CD4-positive, alpha-beta T cell treated with Interleukin-21 for 1 hour (primary cell): ENCODE data around the gene PTBP1.

Experiments
- DNase-seq: peaks from one replicate; pipeline ENCODE4 v3.0.0-alpha.2; 2020

The PTBP1 gene

DNA sequence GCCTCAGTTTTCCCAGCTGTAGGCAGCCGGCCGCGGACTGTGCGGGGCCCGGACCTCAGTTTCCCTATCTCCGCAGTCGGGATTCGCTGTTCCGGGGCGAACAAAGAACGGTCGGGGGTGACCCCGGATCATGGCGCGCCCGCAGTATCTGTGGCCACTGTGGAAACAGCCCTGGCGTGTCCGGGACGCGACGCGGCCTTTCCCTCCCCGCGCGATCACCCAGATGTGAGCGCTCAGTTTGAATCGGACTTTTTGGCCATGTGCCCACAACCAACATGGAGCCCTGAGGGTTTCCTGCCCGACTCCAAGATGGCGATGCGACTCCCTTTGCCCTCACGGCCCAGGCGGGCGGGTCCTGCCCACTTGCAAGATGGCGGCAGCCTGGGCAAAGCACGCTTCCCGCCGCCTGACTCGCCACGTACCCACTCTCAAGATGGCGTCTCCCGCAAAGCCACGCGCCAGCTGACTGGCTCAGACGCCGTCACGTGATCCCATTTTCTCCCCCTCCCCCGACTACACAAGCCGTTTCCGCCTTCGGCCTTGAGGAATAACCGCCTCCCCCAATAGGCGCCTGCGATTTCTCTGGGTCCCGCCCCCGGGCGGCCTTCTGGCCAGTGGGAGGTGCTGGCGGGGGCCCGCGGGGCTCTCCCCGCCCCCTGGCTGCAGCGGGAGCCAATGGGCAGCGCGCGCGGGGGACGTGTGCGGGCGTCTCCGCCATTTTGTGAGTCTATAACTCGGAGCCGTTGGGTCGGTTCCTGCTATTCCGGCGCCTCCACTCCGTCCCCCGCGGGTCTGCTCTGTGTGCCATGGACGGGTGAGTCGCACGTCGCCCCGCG lies at the start of gene PTBP1:
Gene PTBP1, plus strand, starts transcription at position 761 of the 836 bp plus-strand sequence. Its CDS starts 46 bp downstream, at position 807.
- DNase-seq: peak; percentile 100

DNA sequence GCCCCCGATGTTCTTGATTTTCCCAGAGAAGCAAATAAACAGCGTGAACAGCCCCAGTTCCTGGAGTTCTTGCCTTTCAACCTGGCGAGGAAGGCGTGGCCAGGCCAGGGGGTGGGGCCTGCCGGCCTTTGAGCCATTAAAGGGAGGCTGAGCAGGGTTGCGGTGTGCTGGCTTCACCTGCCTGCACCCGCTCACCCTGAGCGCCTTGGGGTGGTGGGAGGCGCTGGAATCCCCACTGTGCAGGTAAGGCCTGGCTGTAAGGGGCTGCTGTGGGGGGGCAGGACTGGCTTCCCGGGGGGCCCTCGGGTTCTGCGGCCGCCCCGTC lies 49.0 kb upstream of the PTBP1 start:
- DNase-seq: no peak

DNA sequence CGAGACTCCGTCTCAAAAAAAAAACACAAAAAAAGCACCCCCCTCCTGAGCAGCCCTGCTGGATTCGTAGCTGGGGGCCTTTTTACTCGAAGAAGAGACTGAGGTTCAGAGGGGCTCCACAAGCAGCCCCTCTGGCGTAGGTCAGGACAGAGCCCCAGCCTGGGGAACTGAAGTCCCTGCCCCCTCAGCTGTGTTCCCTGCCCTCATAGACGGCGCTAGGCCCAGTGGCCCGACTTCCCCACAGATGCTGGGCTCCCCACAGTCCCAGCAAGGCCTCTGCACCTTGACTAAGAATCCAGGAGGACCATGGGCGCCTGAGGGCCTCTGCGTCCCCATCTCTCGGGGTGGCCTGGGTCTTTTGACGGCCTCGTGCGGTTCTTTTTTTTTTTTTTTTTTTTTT lies 47.4 kb upstream of the PTBP1 start:
- no peak for DNase-seq

DNA sequence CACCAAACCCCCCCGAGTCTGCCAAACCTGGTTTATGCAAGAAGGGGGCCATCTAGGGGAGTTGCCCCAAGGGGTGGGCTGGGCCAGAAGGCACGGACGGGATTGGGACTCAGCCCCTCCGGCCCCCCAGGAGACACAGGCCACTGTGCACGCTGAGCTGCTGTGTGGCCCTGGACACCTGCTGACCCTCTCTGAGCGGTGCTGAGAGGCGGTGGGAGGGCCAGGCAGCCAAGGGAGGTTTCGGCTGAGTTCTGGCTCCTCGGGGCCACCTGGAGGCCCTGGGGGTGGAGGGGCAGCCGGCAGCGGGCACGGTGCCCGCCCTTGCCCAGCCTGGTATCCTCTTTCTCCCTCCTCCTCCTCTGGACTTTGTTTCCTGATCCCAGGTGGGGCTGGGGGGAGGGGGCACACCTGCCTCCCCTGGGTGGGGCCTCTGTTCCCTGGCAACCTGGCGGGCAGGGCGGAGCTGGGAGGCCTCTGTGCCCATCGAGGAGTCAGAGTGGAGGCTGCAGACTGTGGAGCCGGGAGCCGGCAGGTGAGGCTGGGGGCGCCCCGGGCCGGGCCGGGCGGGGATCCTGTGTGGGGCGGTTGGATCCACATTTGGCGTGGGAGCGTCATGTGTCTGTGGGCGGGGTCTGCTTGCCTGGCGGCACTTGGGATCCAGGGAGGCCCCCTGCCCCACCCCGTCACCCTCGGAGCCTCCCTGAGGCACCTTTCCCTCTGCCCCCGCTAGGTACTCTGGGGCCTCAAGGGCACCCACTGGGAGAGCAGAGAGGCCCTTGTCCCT lies 46.4 kb upstream of the PTBP1 start, which contains the start of gene MISP:
Gene MISP, plus strand, starts transcription at position 473 of the 784 bp plus-strand sequence. CDS start 5,835 bp downstream, outside the sequence.
- no peak for DNase-seq

DNA sequence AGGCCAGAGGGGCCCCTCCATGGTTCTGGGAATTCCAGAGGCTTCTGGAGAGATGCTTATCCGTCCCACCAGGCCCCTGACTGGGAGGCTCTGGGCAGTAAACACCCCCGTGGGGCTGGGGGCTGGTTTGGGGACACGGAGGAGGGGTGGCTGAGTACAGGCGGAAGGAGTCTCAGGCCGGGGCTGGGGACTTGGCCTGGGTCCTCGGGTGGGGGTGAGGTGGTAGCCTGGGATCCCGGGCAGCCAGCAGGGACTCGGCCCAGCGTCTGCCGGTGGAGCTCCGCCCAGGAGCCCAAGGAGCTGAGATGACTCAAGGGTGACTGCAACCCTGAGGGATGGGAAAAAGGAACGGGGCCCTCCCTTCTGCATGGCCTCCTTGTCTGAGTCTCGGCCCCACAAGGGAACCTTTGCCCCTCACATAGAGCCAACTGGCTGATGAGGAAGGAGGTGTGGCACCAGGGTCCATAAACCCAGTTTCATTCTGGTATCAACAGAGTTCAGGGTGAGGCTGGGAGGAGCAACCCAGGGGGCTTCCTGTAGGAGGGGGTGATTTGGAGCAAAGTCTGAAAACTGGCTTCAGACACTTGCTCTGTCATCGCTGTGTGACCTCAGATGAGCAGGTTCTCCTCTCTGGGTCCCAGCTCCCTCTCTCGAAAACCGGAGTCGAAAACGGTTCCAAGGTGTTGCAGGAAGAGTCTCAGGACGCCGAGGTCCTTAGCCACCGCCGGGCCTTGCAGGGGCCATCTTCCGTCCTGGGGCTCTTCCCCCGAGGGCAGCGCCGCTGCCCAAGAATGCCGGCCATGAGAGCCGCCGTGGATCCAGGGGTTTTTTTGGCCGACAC lies 45.5 kb upstream of the PTBP1 start:
- DNase-seq: no peak

DNA sequence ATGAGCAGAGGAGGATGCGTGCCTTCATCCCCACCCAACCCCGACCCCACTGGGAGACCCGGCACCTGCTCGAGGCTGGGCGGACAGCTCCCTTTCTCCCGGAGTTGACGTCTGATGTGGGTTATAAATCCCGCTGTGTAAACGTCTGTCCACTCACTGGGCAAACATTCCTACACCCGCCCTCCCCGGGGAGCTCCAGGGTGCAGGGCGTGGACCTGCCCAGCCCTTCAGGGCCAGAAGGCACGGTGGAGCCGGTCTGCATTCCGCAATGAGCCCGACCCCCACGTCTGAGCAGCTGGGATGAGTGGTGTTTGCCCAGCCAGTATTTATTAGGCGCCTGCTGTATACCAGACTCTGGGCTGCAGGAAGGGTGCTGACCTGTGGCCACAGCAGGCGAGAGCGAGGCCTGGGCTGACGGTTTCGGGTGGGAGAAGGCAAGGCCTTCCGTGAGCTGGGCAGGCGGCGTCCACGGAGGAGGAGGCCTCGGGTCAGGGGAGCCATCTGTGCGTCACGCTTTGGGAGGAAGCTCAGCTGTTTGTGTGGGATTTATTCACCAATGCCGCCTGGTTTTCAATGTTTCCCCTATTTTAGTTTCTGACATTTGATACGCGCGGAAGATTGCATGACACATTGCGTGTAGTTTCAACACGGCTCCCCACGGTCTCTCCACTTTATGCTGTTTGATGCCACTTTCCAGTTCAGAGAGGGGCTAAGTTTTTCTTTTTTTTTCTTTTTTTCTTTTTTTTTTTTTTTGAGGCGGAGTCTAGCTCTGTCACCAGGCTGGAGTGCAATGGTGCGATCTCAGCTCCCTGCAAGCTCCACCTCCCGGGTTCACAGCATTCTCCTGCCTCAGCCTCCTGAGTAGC lies 44.4 kb upstream of the PTBP1 start:
- DNase-seq: no peak

DNA sequence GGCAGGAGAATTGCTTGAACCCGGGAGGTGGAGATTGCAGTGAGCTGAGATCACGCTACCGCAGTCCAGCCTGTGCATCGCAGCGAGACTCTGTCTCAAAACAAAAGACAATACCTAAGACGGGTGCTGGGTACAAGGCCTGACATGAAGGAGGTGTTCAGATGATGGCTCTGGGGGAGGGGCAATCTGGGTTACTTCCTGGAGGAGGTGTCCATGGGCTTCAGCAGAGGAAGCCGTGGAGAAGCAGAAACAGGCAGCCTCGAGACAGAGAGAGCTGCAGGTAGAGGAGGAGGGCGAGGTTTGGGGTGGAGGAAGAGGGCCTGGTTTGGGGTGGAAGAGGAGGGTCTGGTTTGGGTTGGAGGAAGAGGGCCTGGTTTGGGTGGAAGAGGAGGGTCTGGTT lies 42.7 kb upstream of the PTBP1 start:
- no peak for DNase-seq

DNA sequence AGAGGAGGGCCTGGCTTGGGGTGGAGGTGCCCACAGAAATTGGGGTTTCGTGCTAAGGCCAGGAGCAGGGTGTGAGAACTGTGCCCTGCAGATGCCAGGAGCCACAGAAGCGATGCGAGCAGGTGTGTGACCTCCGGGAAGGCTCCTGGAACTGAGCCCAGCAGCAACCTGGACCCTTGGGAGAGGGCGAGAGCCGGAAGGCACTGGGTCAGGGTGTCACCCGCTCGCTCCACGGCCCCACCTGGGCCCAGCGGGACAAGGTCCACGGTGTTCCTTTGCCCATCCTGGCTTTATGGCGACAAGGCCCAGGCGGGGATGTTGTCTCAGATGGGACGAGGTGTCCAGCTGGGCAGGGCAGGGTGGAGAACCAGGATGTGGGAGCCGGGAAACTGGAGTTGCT lies 42.2 kb upstream of the PTBP1 start:
- DNase-seq: no peak

DNA sequence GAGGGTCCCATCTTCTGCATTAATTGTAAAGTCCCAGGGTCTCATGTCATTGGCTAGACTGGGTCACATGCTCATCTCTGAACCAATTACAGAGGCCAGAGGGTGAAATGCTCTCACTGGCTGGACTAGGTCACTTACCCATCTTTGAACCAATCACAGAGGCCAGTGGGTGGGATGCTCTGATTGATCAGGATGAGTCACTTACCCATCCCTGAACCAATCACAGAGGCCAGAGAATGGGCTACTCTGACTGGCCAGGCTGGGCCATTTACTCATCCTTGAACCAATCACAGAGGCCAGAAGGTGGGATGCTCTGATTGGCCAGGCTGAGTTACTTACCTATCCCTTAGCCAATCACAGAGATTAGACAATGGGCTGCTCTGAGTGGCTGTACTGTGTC lies 41.0 kb upstream of the PTBP1 start:
- DNase-seq: no peak

DNA sequence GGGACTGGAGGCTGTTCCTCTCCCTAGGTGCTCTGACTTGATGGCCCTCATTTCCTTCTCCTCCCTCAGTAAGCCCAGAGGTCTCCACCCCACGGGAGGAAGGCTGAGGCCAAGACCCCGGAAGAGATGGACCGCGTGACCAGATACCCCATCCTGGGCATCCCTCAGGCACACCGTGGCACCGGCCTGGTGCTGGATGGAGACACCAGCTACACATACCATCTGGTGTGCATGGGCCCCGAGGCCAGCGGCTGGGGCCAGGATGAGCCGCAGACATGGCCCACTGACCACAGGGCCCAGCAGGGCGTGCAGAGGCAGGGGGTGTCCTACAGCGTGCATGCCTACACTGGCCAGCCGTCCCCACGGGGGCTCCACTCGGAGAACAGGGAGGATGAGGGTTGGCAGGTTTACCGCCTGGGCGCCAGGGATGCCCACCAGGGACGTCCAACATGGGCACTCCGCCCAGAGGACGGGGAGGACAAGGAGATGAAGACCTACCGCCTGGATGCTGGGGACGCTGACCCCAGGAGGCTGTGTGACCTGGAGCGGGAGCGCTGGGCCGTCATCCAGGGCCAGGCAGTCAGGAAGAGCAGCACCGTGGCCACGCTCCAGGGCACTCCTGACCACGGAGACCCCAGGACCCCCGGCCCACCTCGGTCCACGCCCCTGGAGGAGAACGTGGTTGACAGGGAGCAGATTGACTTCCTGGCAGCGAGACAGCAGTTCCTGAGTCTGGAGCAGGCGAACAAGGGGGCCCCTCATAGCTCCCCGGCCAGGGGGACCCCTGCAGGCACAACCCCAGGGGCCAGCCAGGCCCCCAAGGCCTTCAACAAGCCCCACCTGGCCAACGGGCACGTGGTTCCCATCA lies 40.2 kb upstream of the PTBP1 start:
- DNase-seq: no peak

DNA sequence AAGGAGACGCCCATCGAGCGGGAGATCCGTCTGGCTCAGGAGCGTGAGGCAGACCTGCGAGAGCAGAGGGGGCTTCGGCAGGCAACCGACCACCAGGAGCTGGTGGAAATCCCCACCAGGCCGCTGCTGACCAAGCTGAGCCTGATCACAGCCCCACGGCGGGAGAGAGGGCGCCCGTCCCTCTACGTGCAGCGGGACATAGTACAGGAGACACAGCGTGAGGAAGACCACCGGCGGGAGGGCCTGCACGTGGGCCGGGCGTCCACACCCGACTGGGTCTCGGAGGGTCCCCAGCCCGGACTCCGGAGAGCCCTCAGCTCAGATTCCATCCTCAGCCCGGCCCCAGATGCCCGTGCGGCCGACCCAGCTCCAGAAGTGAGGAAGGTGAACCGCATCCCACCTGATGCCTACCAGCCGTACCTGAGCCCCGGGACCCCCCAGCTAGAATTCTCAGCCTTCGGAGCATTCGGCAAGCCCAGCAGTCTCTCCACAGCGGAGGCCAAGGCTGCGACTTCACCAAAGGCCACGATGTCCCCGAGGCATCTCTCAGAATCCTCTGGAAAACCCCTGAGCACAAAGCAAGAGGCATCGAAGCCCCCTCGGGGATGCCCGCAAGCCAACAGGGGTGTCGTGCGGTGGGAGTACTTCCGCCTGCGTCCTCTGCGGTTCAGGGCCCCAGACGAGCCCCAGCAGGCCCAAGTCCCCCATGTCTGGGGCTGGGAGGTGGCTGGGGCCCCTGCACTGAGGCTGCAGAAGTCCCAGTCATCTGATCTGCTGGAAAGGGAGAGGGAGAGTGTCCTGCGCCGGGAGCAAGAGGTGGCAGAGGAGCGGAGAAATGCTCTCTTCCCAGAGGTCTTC lies 39.2 kb upstream of the PTBP1 start:
- no peak for DNase-seq

DNA sequence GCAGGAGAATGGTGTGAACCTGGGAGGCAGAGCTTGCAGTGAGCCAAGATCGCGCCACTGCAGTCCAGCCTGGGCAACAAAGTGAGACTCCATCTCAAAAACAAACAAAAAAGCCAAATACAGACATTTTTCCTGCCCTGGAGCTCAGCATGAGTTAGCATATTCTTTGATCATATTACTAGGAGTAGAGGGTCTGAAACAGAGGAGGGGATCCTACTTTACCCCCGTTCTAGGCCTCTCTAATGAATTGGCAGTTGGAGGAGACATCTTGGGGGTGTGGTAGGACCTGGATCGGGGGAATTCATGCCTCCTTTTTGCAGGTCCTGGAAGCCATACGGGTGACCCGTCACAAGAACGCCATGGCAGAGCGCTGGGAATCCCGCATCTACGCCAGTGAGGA lies 34.1 kb upstream of the PTBP1 start:
- DNase-seq: no peak

DNA sequence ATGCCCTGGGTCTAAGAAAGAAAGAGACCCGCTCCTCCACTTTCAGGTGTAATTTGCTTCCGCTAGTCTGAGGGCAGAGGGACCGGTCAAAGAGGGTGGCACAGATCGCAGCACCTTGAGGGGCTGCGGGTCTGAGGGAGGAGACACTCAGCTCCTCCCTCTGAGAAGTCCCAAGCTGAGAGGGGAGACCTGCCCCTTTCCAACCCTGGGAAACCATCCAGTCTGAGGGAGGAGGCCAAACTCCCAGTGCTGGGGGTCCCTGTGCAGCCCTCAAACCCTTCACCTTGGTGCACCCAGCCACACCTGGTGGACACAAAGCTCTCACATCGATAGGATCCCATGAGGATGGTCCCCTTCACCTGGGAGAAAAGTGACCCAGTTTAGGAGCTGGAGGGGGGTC lies 33.4 kb upstream of the PTBP1 start:
- DNase-seq: no peak

DNA sequence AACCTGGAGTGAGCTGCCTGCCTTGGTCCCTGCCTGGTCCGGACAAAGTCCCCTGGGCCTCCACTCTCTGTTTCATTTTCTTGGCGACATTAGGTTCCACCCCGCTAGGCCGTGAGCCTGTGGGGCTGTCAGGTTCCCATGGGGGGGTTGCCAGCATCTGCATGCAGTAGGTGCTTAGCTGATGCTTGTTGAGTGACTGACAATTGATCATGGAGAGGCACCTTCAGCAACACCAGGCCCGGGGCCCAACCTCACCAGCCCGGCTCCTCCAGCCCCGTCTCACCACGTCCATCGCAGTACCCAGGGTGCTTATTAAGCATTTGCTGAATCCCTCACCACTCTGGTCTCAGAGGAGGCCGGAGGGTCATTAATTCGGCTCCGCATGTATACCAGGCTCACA lies 33.0 kb upstream of the PTBP1 start:
- DNase-seq: no peak

DNA sequence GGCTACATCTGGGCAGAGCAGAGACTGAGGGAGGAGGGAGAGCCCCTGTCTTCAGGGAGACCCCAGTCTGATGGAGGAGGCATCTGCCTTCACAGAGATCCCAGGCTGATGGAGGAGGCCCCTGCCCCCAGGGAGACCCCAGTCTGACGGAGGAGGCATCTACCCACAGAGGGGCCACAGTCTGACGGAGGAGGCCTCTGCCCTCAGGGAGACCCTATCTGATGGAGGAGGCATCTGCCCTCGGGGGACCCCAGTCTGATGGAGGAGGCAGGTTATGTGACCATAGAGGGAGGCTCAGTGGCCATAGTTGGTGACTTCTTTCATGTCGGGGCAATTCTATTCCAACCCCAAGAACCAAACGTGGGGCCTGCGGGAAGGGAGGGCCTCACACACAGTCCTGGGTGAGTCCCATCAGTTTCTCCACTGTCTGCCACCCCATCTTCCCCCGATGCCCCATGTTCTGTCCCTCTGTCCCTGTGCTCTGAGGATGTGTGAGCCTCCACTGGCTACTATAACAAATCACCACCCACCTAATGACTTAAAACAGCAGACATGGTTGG lies 32.0 kb upstream of the PTBP1 start:
- no peak for DNase-seq

DNA sequence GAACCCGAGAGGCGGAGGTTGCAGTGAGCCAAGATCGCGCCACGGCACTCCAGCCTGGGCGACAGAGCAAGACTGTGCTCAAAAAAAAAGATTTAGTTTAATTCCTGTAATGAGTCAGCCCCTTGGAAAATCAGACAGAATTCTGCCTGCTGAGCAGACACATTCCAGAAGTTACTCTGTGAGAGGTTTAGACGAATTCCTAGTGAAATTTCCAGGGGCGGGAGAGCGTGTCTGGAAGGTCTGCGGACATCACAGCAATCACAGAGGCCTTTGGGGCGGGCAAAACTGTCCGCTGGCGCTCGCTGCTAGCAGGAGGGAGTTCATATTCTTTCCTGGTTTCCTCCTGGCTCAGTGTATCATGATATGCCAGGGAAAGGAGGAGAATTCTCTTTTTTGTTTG lies 28.8 kb upstream of the PTBP1 start:
- no peak for DNase-seq

DNA sequence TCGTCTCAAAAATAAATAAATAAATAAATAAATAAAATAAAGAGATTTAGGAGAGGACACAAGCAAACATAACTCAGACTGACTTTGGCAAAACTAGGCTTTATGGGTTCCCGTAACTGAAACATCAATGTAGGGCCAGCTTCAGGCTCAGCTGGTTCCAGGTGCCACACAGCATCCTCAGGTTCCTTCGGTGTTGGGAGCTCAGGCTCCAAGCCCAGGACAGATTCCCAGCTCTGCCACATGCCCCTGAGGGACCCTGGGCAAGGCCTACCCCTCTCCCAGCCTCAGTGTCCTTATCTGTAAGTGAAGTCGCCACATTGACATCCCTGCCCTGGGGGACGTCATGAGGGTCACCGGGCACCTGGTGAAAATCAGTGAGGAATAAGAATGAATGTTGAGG lies 27.6 kb upstream of the PTBP1 start:
- no peak for DNase-seq

DNA sequence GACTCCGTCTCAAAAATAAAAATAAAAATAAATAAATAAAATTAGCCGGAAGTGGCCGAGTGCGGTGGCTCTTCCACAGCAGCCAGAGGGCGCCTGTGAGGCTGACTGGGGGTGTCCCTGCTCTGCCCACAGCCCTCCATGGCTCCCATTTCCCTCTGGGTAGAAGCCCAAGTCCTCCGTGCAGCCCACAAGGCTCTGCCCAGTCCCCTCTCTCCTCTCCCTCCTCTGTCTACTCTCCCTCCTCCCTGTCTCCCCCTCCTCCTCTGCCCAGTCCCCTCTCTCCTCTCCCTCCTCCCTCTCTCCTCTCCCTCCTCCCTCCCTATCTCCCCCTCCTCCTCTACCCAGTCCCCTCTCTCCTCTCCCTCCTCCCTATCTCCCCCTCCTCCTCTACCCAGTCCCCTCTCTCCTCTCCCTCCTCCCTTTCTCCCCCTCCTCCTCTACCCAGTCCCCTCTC lies 25.9 kb upstream of the PTBP1 start:
- peak; percentile 32 for DNase-seq

DNA sequence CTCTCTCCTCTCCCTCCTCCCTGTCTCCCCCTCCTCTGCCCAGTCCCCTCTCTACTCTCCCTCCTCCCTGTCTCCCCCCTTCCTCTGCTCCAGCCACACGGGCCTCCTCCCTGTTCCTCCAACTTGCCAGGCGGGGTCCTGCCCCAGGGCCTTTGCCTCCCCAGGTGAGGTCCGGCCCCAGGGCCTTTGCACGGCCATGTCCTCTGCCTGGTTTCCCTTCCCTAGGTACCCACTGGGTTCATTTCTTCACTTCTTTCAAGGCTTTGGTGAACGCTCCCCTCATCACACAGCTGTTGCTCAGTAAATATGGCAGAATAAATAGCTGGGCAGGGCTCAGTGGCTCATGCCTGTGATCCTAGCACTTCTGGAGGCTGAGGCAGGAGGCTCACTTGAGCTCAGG lies 25.2 kb upstream of the PTBP1 start:
- DNase-seq: no peak
